ENCODE data around the gene RUNX2. TPM values are rescaled to one million over a fixed set of nuclear protein-coding genes. Genes with fewer than 3 reads are reported as not detected.

Gene RUNX2
- total RNA-seq, 3 donors from 2014 or later = 2.7 to 7.3 (median 7.2) TPM

DNA sequence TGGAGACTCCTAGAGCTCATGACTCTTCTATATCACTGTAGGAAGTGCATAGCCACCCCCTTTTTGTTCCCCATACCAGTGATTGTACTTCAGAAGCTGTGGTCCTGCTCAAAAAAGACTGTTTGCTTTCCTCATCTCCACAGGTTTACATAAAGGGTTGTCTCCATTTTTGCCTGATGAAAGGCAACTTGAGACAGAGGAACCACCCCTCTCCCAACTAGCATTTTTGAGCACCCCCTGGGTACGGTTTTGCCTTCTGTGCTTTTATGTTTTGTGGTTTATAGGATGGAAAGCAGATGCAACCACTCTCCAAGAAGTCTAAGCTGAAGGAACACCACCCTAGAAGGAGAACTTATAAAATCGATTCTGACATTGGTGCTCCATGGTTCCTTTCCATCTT is 177.3 kb downstream of the RUNX2 start:
- H3K9me3 ChIP-seq = no peaks in the 10 kb centered on the region
- DNase-seq (ENCODE audit: low spot score in 2 of 2) = no peak
- intact Hi-C loops (cut with DNase I; ENCODE audit: low total_unique reads) = no loop called here
- no peaks in the 10 kb centered on the region for H3K4me1 ChIP-seq
- no peaks in the 10 kb centered on the region for H3K27me3 ChIP-seq
- TF ChIP-seq POLR2A (IDR thresholded peaks at IDR 0.05) (no peak), POLR2AphosphoS5 (IDR thresholded peaks at IDR 0.05) (no peak)
- TF ChIP-seq, protein P1, sequence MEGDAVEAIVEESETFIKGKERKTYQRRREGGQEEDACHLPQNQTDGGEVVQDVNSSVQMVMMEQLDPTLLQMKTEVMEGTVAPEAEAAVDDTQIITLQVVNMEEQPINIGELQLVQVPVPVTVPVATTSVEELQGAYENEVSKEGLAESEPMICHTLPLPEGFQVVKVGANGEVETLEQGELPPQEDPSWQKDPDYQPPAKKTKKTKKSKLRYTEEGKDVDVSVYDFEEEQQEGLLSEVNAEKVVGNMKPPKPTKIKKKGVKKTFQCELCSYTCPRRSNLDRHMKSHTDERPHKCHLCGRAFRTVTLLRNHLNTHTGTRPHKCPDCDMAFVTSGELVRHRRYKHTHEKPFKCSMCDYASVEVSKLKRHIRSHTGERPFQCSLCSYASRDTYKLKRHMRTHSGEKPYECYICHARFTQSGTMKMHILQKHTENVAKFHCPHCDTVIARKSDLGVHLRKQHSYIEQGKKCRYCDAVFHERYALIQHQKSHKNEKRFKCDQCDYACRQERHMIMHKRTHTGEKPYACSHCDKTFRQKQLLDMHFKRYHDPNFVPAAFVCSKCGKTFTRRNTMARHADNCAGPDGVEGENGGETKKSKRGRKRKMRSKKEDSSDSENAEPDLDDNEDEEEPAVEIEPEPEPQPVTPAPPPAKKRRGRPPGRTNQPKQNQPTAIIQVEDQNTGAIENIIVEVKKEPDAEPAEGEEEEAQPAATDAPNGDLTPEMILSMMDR (IDR thresholded peaks at IDR 0.05) = no peak
- H3K27ac ChIP-seq = peak overlapping the region in 1 of 2 donors; percentile 43
- no peaks in the 10 kb centered on the region for H3K36me3 ChIP-seq
- no peak overlapping the region for H3K4me3 ChIP-seq

GRCh38 chr6:45507186-45507585 is 179.1 kb downstream of the RUNX2 start:
- H3K4me1 ChIP-seq = no peaks in the 10 kb centered on the region
- H3K27me3 ChIP-seq = no peaks in the 10 kb centered on the region
- no peaks in the 10 kb centered on the region for H3K36me3 ChIP-seq
- TF ChIP-seq POLR2AphosphoS5 (IDR thresholded peaks at IDR 0.05) (no peak), POLR2A (IDR thresholded peaks at IDR 0.05) (no peak)
- TF ChIP-seq, protein P1 (IDR thresholded peaks at IDR 0.05) = no peak
- H3K9me3 ChIP-seq = no peaks in the 10 kb centered on the region
- H3K4me3 ChIP-seq = no peak overlapping the region
- H3K27ac ChIP-seq = no peak overlapping the region
- DNase-seq (ENCODE audit: low spot score in 2 of 2) = no peak
- intact Hi-C loops (cut with DNase I; ENCODE audit: low total_unique reads) = no loop called here

- no peaks in the 10 kb centered on the region for H3K4me1 ChIP-seq
- no peak overlapping the region for H3K4me3 ChIP-seq
- no peaks in the 10 kb centered on the region for H3K27me3 ChIP-seq
- no peaks in the 10 kb centered on the region for H3K36me3 ChIP-seq
- intact Hi-C loops (cut with DNase I; ENCODE audit: low total_unique reads) = no loop called here
- H3K9me3 ChIP-seq = no peaks in the 10 kb centered on the region
- TF ChIP-seq, protein P1 (IDR thresholded peaks at IDR 0.05) = no peak
- TF ChIP-seq POLR2A (IDR thresholded peaks at IDR 0.05) (no peak), POLR2AphosphoS5 (IDR thresholded peaks at IDR 0.05) (no peak)
- no peak for DNase-seq (ENCODE audit: low spot score in 2 of 2)
- H3K27ac ChIP-seq = no peak overlapping the region
Observed at GRCh38 chr6:45509426-45509825, 181.3 kb downstream of the RUNX2 start.

DNA sequence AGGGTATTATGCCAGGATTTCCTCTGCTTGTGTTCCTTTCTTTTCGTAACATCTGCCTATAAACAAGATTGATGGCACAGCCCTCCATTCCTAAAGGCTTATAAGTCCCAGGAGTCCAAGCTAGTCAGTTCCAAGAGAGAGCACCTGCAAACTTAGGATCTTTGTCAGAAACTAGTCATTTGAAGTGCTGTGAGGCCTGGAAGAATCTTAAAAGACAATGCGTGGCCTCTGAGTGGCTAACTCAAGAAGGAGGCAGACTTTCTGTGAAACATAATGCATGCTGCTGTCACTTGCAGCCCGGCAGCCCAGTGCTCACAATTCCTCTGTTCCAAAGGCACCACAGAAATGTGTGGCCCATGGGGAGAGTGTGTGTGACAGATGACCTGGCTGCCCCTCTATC is 184.6 kb downstream of the RUNX2 start:
- intact Hi-C loops (cut with DNase I; ENCODE audit: low total_unique reads) = no loop called here
- H3K36me3 ChIP-seq = no peaks in the 10 kb centered on the region
- no peak overlapping the region for H3K27ac ChIP-seq
- TF ChIP-seq, protein P1 (IDR thresholded peaks at IDR 0.05) = no peak
- TF ChIP-seq POLR2AphosphoS5 (IDR thresholded peaks at IDR 0.05) = no peak
- no peak for DNase-seq (ENCODE audit: low spot score in 2 of 2)
- no peak overlapping the region for H3K4me3 ChIP-seq
- no peaks in the 10 kb centered on the region for H3K27me3 ChIP-seq
- no peaks in the 10 kb centered on the region for H3K4me1 ChIP-seq
- H3K9me3 ChIP-seq = no peaks in the 10 kb centered on the region

DNA sequence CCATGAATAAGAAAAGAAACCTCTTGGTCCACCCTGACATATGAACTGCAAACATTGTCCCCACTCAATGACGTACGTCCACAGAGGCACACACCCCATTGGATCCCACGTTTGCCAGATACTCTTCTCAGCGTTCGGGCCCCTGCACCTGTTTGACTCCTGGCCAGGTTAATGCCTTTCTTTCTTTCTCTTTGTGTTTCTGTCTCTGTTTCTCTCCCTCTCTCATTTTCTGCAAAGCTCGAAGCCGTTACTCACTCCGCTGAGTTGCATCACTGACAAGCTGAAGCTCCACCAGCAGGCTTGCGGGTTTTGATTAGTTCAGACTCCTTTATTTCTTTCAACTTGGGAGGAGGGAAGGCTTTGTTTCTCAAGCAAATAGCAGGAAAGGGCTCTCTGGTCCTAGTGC is 185.1 kb downstream of the RUNX2 start:
- Histone ChIP-seq H3K27ac (no peak overlapping the region), H3K4me3 (no peak overlapping the region), H3K36me3 (no peaks in the 10 kb centered on the region), H3K27me3 (no peaks in the 10 kb centered on the region), H3K9me3 (no peaks in the 10 kb centered on the region), H3K4me1 (no peaks in the 10 kb centered on the region)
- intact Hi-C loops (cut with DNase I; ENCODE audit: low total_unique reads) = no loop called here
- DNase-seq (ENCODE audit: low spot score in 2 of 2) = no peak
- no peak for TF ChIP-seq POLR2A (IDR thresholded peaks at IDR 0.05)
- TF ChIP-seq, protein P1 (IDR thresholded peaks at IDR 0.05) = no peak
- TF ChIP-seq POLR2AphosphoS5 (IDR thresholded peaks at IDR 0.05) = no peak

Measured in breast epithelium (tissue), 4 donors.